Activated T-cell treated with anti-CD3 and anti-CD28 coated beads, Interleukin-2, amount 50 U/mL, for 1 hour (primary cell): ENCODE results near the gene CELF5.
A peak's percentile ranks its signal among the peaks of the same experiment; 100 is the strongest.
"Not testable (repeated sequence)": the region's sequence is repeated elsewhere in the genome, so short reads cannot be mapped to it uniquely, and the experiment has no call there.

Experiments used
- DNase-seq: peaks from one replicate; pipeline ENCODE4 v3.0.0-alpha.2; 2020

Gene CELF5

DNA sequence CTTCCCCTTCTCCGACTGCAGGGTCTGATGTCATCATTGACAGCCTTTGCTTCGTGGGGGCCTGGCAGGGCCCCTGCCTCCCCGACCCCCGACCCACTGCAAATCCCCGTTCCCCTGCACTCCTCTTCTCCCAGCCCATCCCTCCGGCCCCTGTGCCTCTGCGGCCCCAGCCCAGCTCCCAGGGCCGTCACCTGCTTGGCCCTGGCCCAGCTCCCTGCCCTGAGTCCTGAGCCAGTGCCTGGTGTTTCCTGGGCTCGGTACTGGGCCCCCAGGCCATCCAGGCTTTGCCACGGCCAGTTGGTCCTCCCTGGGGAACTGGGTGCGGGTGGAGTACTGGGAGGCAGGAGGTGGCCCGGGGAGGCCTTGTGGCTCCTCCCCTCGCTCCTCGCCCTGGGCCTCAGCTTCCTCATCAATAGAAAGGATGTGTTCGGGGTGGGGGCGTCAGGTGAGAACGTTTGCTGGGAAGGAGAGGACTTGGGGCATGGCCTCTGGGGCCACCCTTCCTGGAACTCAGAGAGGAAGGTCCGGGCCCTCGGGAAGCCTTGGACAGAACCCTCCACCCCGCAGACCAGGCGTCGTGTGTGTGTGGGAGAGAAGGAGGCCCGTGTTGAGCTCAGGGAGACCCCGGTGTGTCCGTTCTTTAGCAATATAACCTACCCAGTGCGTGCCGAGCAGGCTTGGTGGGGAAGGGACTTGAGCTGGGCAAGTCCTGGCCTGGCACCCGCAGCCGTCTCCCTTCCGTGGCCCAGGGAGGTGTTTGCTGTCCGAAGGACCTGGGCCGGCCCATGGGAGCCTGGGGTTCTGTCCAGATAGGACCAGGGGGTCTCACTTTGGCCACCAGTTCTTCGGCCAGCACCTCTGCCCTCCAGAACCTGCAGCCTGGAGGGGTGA, 15.9 kb upstream of the CELF5 start:
- no peak for DNase-seq

GRCh38 chr19:3210347-3211017, 14.0 kb upstream of the CELF5 start:
- DNase-seq = peak; percentile 76

DNA sequence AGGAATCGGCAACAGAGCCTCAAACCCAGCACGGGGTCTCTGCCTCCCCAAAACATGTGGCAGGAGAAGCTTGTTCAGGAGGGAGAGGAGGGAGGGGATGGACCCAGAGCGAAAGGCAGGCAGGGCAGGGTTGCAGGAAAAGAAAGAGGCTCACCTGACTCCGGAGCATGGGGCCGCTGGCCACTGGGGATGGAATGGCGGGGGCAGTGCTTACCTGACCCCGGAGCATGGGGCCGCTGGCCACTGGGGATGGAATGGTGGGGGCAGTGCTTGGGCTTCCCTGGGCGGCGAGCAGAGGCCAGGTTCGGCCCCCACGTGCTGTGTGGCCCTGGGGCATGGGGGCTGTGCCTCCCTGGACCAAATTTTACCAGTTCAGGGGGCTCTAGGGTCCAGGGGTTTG, 13.3 kb upstream of the CELF5 start:
- no peak for DNase-seq

DNA sequence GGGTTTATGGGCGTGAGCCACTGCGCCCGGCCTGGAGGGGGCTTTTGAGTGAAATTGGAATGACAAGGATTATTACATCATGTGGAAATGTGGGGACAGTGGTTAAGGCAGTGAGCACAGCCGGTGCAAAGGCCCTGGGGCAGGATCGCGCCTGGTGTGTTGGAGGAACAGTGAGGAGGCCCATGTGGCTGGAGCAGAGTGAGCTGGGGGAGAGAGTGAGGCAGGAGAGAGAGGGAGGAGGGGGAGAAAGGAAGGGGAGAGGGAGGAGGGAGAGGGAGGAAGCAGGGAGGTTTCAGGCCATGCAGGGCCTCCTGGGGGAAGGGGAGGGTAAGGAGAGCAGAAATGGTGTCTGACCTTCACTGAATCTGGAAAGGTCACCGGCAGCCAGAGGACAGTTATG, 11.3 kb upstream of the CELF5 start:
- DNase-seq = no peak

- DNase-seq = no peak
Measured at GRCh38 chr19:3216874-3217273, 7.6 kb upstream of the CELF5 start.

- DNase-seq = no peak
Measured at GRCh38 chr19:3220576-3220975, 3.9 kb upstream of the CELF5 start.

DNA sequence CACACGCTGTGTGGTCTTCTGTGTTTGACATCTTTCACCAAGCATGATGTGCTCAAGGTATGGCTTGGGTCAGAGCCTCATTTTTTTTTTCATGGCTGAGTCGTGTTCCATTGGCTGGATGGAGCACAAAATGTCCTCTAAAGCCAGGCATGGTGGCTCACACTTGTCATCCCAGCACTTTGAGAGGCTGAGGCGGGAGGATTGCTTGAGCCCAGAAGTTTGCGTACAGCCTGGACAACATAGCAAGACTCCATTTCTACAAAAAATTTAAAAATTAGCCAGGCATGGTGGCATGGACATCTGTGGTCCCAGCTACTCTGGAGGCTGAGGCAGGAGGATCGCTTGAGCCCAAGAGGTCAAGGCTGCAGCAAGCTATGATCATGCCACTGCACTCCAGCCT, 2.9 kb upstream of the CELF5 start:
- not testable (repeated sequence) for DNase-seq

DNA sequence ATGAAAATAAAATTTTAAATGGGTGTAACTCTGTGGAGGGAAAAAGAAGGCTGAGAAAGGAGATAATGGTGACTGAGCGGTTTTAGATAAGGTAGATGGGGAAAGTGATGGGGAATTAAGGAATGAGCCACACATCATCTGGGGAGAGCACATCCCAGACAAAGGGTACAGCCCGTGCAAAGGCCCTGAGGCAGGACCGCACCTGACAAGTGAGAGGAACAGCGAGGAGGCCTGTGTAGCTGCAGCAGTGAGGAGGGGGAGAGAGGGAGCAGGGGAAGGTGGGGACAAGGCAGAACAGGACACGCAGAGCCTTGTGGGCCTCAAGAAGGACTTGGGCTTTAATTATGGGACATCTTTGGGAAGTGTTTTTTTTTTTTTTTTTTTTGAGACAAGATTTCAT, 1.8 kb upstream of the CELF5 start:
- no peak for DNase-seq

- no peak for DNase-seq
Measured at GRCh38 chr19:3225169-3225485, 666 bp downstream of the CELF5 start.

DNA sequence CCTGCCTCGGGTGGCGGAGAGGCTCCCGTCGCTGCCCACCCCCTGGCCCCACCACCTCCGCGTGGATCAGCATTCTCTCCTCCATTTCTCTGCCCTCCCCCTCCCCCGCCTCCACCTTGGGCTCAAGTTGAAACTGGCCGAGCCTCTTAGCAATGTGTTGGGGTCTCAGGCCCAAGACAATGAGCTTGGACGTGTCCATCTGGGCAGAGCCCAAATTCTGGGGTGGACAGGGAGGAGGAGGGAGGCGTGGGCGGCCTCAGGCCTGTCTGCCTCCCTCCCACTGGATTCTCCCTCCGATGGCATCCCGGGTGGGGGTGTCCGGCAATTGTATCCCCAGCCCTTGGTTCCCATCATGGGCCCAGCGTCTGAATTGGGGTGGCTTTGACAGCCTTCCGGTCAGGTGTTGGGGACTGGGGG, 1.2 kb downstream of the CELF5 start:
- no peak for DNase-seq

DNA sequence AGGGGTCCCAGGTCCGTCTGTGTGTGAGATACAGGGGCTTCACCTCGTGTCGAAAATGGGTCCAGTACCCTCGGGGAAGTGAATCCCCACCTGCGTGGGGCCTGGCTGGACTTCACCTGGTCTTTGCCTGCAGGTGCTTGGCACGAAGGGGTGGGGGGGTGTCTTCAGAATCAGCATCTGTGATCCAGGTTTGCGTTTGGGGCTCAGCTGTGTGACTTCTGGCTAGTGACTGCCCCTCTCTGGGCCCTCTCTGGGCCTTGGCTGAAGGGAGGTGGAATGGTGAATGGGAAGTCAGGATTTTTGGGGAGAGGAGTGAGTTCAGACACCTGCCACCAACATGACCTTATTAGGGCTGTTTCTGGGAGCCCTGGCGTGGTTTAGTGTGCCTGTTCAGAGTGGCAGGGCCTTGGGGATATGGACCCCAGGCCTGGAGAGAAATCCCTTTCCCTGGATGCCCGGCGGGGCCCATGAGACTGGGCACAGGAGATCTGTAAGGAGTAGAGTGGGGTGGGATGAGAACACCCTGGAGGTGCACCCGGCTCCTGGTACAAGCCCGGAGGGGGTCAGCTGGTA, 2.7 kb downstream of the CELF5 start:
- no peak for DNase-seq

DNA sequence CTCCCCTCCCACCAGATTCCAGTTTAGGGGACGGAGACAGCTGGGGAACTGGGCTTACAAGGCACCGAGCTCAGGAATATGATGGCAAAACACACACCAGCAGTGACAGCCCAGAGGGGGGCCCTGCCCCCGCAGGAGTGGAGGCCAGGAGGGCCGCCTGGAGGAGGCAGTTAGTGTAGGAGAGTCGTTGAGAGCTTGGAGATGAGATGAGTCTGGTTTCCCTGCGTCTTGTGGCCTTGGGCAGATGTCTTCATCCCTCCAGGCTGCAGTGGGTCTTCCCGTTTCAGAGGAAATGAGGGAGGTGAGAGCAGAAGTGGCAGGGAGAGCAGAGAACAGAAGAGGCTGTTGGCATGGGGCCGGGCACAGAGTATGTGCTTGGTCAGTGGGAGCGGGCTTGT, 4.9 kb downstream of the CELF5 start:
- no peak for DNase-seq

- no peak for DNase-seq
Measured at GRCh38 chr19:3229888-3230496, 5.5 kb downstream of the CELF5 start.

DNA sequence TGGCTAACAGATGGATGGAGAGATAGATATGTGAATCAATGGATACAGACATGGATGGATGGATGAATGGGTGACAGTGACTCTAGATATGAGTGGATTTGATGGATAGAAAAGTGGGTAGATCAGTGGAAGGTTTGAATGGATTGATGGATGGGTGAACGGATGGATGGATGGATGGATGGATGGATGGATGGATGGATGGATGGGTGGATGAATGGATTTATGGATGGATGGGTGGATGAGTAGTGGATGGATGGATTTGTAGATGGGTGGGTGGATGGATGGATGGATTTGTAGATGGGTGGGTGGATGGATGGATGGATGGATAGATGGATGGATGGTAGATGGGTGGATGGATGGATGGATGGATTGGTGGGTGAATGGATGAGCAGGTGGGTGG, 6.8 kb downstream of the CELF5 start:
- DNase-seq = no peak

DNA sequence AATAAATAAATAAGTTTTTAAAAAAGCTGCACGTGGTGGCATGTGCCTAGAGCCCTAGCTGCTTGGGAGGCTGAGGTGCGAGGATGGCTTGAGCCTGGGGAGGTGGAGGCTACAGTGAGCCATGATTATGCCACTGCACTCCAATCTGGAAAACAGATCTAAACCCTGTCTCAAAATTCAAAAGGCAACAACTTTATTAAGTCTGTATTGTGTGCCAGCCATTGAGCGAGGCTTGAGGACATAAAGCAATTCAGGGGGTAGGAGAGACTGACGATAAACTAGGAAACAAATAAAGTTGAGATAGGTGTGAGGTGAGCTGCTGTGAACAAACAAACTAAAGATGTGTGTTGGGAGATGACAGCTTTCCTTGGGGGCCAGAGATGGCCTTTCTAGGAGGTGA, 8.7 kb downstream of the CELF5 start:
- no peak for DNase-seq

DNA sequence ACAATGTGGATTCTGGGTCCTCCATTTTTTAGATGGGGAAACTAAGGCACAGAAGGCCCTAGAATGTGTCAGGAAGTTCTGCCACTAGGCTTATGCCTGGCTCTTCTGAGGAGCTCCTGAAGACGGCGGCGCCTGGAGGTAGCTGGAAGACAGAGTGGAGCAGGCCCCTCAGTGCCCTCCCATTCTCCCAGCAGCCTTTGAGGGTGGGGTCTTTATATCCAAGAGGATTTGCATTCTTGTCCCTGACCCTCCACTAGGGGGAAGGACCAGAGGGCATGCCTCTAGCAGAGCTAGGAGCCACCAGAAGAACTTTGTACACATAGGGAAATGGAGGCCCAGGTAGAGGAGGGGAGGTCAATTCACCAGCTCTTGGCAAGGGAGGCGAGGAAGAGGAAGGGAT, 9.4 kb downstream of the CELF5 start:
- DNase-seq = no peak

- no peak for DNase-seq
Measured at GRCh38 chr19:3234800-3235199, 10.3 kb downstream of the CELF5 start.

GRCh38 chr19:3235604-3236003, 11.1 kb downstream of the CELF5 start:
- DNase-seq = not testable (repeated sequence)

DNA sequence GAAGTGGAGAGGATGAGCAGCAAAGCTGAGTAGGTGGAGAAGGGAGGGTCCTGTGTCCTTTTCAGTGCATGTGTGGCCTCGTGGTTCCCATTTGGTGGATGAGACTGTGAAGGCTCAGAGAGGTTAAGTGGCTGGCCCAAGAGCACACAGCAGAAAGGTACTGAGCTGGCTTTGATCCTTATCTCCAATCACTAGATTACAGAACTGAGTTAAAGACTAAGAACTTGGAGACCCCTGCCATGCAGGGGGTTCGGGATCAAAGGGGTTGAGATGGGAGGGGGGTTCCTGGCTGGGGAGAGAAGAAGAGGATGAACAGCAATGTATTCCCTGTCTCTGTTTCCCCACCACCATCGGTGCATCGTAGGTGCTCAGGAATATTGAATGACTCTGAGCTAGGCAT, 11.8 kb downstream of the CELF5 start:
- DNase-seq = no peak

- DNase-seq = no peak
Measured at GRCh38 chr19:3238066-3238561, 13.7 kb downstream of the CELF5 start.

DNA sequence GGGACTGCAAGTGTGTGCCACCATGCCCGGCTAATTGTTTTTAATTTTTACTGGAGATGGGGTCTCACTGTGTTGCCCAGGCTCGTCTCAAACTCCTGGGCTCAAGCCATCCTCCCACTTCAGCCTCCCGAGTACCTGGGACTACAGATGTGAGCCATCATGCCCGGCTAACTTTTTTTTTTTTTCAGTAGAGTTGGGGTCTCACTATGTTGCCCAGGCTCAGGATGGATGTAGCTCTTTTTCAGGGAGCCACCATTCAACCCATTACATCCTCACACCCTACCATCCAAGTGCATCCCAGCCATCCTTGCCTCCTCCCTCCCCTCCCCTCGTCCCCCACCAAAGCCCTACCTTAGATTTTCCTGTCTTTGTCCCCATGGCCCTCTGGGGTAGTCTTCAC, 14.9 kb downstream of the CELF5 start:
- DNase-seq = no peak

DNA sequence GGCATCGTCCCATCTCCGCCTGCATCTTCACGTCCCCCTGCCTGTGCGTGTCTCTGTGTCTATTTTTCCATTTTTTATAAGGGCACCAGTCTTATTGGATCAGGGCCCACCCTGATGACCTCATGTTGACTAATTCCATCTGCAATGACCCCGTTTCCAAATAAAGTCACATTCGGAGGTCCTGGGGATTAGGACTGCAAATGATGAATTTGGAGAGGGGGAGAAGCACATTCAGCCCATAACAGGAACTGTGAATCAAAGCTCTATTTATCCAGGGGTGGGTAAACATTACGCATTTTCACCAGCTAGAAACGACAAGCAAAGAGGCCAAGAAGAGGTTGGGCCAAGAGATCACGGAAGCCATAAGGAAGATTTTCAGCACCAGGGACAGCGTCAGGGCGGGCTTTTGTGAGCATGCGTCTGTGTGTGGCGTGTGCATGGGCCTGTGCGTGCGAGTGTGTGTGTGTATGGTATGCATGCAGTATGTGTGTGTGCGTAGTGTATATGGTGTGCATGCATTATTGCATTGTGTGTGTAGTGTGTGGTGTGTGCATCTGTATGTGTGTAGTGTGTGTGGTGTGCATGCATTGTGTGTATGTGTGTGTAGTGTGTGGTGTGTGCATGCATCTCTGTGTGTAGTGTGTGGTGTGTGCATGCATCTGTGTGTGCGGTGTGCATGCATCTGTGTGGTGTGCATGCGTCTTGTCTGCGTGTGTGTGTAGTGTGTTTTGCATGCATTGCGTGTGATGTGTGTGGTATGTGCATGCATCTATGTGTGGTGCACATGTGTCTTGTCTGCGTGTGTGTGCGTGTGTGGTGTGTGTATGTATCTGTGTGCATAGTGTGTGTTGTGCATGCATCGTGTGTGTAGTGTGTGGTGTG, 19.6 kb downstream of the CELF5 start:
- peak; percentile 50 for DNase-seq

DNA sequence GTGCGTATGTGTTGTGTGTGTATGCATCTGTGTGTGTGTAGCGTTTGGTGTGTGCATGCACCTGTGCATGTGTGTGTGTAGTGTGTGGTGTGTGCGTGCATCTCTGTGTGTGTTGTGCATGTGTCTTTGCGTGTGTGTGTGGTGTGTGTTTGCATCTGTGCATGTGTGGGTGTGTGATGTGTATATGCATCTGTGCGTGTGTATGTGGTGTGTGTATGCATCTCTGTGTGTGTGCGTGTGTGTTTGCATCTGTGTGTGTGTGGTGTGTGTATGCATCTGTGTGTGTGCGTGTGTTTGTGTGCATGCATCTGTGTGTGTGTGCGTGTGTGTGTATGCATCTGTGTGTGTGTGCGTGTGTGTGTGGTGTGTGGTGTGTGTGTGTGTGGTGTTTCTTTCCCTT, 20.6 kb downstream of the CELF5 start:
- DNase-seq = no peak
